Choroid plexus epithelial cell (primary cell): ENCODE data around the gene TIE1.

Source experiments
- DNase-seq: peaks from one replicate; pipeline ENCODE4 v3.0.0-alpha.2; 2010; ENCODE audit warnings: low read depth
- H3K4me3 ChIP-seq: 2 replicates; pipeline ENCODE4 v1.5.1; 2011; ENCODE audit warnings: low read depth, mild to moderate bottlenecking, control low read depth, low read length, moderate library complexity
- TF ChIP-seq, protein P1 (sequence below): conservative IDR thresholded peaks from 2 replicates; pipeline ENCODE4 v1.5.1; 2011; ENCODE audit warnings: low read depth, mild to moderate bottlenecking, control low read depth, inconsistent platforms, low read length, moderate library complexity

The TIE1 gene

DNA sequence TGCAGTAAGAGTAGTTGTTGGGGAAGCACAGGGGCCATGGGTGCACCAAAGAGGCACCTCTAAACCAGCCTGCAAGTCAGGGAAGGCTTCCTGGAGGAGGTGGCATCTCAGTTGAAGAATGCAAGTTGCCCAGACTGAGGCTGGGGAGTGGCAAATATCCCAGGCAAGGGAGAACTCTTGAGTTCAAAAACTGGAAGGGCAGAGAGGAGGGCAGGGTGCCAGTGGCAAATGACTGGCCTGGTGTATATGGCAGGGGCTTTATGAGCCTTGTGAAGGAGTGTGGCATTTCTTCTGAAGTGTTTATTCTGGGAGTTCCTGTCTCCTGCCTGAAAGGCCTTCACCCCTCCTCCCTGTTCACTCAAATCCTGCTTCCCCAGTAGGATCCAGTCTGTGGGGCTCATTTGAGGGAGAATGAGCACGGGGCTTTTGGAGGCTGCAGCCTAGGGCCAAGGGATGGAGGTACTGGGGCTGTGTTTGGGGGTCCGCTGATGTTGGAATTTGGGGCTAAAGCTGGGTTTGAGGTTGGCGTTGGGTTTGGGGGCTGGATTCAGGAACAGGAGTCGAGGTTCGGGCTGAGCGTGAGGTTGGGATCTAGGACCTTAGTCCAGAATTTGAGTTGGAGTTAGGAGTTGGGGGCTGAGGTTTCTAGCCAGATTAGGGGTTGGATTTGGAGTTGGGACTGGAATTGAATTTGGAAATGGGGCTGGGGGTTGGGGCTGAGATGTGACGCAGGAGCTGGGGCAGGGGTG lies 31.0 kb upstream of the TIE1 start, which contains the start of gene TMEM125:
TSS of gene TMEM125 (plus strand) at position 357 of the 749 bp plus-strand sequence. CDS start 2,740 bp downstream, outside the sequence.
- H3K4me3 ChIP-seq, result peak within 1 kb of the TSS; percentile 27
- TF ChIP-seq, protein P1, sequence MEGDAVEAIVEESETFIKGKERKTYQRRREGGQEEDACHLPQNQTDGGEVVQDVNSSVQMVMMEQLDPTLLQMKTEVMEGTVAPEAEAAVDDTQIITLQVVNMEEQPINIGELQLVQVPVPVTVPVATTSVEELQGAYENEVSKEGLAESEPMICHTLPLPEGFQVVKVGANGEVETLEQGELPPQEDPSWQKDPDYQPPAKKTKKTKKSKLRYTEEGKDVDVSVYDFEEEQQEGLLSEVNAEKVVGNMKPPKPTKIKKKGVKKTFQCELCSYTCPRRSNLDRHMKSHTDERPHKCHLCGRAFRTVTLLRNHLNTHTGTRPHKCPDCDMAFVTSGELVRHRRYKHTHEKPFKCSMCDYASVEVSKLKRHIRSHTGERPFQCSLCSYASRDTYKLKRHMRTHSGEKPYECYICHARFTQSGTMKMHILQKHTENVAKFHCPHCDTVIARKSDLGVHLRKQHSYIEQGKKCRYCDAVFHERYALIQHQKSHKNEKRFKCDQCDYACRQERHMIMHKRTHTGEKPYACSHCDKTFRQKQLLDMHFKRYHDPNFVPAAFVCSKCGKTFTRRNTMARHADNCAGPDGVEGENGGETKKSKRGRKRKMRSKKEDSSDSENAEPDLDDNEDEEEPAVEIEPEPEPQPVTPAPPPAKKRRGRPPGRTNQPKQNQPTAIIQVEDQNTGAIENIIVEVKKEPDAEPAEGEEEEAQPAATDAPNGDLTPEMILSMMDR, result no peak
- no peak for DNase-seq

DNA sequence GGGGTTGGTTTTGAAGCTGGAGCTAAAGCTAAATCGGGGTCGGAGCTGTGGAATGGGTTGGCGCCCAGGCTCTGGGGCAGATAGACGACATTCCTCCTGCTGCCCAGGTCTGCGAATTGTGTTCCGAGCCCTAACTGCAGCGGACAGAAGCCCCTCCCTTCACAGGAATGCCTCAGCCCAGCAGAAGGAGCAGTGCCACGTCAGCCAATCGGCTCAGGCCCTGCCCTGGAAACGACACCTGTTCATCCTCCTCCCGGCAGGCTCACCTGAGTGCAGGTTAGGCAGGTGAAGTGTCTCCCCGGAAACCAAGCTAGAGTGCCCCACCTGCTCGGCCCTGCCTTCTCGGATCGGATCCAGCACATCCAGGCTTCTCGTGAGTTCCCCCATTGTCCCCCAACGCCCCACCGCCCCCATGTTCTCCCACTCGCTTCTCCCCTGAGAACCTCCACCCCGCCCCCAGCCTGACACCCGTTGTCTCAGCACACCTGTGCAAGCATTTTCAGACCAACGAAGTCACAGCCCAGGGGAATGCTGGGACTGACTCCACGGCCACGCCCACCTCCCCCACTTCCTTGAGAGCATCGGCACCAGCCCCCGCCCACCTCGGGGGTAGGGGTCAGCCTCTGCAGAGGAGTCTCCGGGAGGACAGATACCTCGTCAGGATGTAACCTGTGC lies 30.2 kb upstream of the TIE1 start:
- H3K4me3 ChIP-seq, result peak overlapping the region; percentile 27
- TF ChIP-seq, protein P1, result no peak
- DNase-seq, result peak; percentile 26

DNA sequence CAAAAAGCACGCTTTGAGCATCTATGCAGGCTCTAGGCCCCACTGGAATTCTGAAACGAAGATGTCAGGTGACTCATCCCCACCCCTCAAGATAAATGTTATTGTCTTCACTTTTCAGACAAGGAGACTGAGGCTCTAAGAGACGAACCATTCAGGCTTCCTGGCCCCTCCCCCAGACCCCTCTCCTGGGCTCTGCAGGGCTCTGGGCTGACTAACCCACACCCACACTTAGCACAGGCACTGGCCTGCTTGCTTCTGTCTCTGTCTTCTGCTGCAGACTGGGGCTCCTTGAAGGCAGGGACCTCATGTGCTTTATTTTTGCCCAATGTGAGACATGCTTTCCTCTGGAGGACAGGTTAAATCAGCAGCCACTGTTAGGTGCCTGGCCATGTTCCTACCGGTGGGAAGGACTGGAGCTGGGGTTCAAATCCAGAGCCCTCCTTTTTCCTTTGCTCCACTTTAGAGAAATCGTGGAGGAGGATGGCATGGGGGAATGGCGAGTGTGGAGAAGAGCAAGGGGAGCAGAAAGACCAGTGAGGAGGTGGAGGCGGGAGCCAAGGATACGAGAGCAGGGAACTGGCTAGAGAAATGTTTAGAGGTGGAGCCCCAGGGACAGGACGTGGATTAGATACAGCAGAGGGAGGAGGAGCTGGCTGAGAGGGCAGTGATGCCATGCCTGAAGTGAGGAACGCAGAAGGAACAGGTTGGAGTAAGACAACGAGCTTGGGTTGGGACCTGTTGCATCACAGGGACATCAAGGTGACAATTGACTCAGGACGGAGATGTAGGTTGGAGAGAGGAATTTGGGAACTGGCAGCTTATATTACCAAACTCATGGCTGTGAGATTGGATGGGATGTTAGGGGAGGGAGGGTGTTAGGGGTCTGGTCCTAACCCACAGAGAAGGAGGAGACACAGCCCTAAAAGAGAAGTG lies 29.3 kb upstream of the TIE1 start:
- TF ChIP-seq, protein P1, result no peak
- no peak overlapping the region for H3K4me3 ChIP-seq
- DNase-seq, result no peak

DNA sequence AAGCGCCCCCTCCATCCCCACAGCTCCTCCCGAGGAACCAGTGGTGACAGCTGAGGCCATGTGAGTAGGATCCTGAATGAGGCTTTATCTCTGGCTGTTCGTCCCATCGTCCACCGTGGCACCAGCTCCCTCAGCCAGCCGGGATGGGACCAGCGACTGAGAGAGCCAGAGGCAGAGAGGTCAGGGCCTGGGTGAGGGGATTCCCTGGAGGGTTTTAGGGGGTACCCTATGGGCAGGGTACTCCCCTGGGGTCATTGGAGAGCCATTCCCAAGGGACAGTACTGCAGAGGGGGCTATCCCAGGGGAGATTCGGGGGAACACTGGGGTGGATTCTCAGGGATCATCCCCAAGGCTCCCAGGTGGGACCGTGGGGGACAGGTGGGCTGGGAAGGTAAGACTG lies 28.6 kb upstream of the TIE1 start:
- TF ChIP-seq, protein P1, result no peak
- no peak for DNase-seq
- no peak overlapping the region for H3K4me3 ChIP-seq

DNA sequence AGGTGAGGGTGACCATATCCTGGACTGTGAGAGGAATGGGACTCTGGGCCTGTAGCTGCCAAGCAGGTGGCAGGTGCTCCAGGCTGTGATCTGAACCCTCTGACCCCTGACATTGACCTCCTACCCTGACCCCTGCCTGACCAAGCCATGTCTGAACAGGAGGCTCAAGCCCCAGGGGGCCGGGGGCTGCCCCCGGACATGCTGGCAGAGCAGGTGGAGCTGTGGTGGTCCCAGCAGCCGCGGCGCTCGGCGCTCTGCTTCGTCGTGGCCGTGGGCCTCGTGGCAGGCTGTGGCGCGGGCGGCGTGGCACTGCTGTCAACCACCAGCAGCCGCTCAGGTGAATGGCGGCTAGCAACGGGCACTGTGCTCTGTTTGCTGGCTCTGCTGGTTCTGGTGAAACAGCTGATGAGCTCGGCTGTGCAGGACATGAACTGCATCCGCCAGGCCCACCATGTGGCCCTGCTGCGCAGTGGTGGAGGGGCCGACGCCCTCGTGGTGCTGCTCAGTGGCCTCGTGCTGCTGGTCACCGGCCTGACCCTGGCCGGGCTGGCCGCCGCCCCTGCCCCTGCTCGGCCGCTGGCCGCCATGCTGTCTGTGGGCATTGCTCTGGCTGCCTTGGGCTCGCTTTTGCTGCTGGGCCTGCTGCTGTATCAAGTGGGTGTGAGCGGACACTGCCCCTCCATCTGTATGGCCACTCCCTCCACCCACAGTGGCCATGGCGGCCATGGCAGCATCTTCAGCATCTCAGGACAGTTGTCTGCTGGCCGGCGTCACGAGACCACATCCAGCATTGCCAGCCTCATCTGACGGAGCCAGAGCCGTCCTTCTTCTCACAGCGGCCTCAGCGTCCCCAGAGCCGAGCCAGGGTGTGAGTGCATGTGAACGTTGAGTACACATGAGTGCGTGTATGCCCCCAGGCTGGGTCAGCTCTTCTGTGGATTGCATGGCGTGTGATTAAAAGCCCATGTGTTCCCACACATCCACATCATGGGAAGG lies 27.9 kb upstream of the TIE1 start:
- no peak overlapping the region for H3K4me3 ChIP-seq
- TF ChIP-seq, protein P1, result no peak
- DNase-seq, result no peak

DNA sequence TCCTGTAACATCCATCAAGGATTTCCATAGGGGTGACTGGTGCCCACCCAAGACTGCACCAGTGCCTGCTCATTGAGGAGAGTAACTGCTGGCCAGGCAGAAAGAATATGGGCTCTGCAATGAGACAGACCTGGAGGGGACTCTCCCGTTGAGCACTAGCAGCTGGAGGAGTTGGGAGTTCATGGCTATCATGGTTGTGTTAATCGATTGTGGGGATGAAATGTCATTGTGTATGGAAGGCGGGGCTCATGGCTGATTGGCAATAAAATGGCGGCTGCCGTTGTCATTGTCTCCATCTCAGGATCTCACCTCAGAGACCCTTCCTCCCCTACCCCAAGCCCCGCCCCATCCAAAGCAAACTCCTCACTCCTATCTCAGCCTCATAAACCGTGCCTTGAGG lies 27.1 kb upstream of the TIE1 start:
- no peak for DNase-seq
- H3K4me3 ChIP-seq, result no peak overlapping the region
- TF ChIP-seq, protein P1, result no peak
